Endothelial cell of umbilical vein (primary cell): Measurements from ENCODE around the gene TBX19.

Experiments used
- CTCF ChIP-seq, 2 donors: IDR thresholded peaks; 1 replicate in 1 of 2; 2 replicates in 1 of 2; pipeline ENCODE4 v1.5.1; 2011; ENCODE audit warnings: low read length in 2 of 2, mild to moderate bottlenecking in 2 of 2, moderate library complexity in 2 of 2, control low read depth in 1 of 2, inconsistent platforms in 1 of 2, low read depth in 1 of 2; ENCODE audit not compliant: insufficient read depth in 1 of 2; ENCODE audit errors: extremely low read depth in 1 of 2
- EZH2 ChIP-seq: IDR thresholded peaks from 2 replicates; pipeline ENCODE4 v1.6.1; 2012; ENCODE audit warnings: borderline replicate concordance, low read depth, mild to moderate bottlenecking, moderate library complexity, low read length, inconsistent platforms; ENCODE audit not compliant: severe bottlenecking
- MAX ChIP-seq: IDR thresholded peaks from 2 replicates; pipeline ENCODE4 v1.6.1; 2011; ENCODE audit not compliant: insufficient read depth, insufficient read length

GRCh38 chr1:168293356-168293755 lies 12.7 kb downstream of the TBX19 start:
- no peak for TF ChIP-seq EZH2
- TF ChIP-seq MAX = no peak
- TF ChIP-seq CTCF (IDR thresholded peaks at IDR 0.05; ENCODE audit: extremely low read depth in 1 of 2, insufficient read depth in 1 of 2, low read depth in 1 of 2, low read length in 2 of 2) = no peak
